Ishikawa (cell line): ENCODE measurements around the gene SERTAD2.

Source experiments
- CREB1 ChIP-seq: IDR thresholded peaks from 2 replicates; pipeline ENCODE4 v1.6.1; 2012; ENCODE audit warnings: low read depth
- TF ChIP-seq, protein P1 (sequence below): IDR thresholded peaks from 2 replicates; pipeline ENCODE4 v1.6.1; 2012

DNA sequence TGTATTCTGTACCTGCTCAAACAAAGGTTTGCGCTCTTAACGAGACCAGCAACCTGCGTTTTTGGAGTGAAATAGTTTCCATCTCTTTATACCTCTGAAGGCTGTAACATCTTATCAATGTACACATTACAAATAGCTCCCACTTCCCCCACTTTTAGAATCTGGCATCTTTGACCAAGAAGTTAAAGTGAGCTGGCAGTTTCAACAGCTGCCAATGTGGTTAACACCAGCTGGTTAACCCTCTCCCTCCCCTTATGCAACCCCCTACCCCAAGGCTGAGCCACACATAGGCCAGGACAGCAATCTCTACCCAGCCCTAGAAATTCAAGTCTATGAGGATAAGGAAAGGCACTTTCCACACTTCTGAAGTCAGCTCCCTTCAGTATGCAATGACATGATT lies 2.2 kb upstream of the SERTAD2 start:
- no peak for TF ChIP-seq CREB1
- TF ChIP-seq, protein P1, sequence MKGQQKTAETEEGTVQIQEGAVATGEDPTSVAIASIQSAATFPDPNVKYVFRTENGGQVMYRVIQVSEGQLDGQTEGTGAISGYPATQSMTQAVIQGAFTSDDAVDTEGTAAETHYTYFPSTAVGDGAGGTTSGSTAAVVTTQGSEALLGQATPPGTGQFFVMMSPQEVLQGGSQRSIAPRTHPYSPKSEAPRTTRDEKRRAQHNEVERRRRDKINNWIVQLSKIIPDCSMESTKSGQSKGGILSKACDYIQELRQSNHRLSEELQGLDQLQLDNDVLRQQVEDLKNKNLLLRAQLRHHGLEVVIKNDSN: no peak
